ENCODE results near the gene DCAF17.

DNA sequence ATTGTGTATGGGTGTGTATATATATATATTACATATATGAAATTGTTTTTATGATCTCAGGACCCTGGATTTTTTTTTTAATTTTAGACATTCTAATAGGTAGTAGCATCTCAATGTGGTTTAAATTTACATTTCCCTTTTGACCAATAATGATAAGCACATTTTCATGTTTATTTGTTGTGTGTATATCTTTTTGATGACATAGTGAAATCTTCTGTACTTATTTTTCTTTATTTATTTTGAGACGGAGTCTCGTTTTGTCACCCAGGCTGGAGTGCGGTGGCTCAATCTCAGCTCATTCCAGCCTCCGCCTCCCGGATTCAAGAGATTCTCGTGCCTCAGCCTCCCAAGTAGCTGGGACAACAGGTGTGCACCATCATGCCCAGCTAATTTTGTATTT lies 53.2 kb downstream of the DCAF17 start:
- no peak for TF ChIP-seq CTCF (IDR thresholded peaks at IDR 0.05)
- no peak for TF ChIP-seq POLR2A (IDR thresholded peaks at IDR 0.05; ENCODE audit: low read depth)
